Lung (tissue), 12 donors: ENCODE measurements around the gene ARID1B. TPM values are rescaled to one million over a fixed set of nuclear protein-coding genes. Genes with fewer than 3 reads are reported as not detected.

Experiments used
- ATAC-seq: fragments of 200-7000 bp; cut with Tn5 transposase; one replicate; pipeline ENCODE4 v1.9.1; 2020; ENCODE audit warnings: moderate number of reproducible peaks; ENCODE audit not compliant: insufficient read depth, low FRiP score
- DNase-seq, 3 donors: peaks; one replicate each; pipeline ENCODE4 v3.0.0-alpha.2; 2013 to 2017
- H3K27ac ChIP-seq, 2 donors: one replicate each; pipeline ENCODE4 v1.5.1; 2013; ENCODE audit warnings: mild to moderate bottlenecking in 2 of 2, moderate library complexity in 2 of 2, control low read depth in 1 of 2, inconsistent platforms in 1 of 2, low read depth in 1 of 2, low read length in 1 of 2
- H3K27me3 ChIP-seq, 3 donors: one replicate each; pipeline ENCODE4 v1.5.1; 2013; ENCODE audit warnings: low read length in 2 of 3; ENCODE audit not compliant: control insufficient read depth in 3 of 3, insufficient read depth in 3 of 3
- H3K36me3 ChIP-seq, 4 donors: one replicate each; pipeline ENCODE4 v1.5.1; 2013; ENCODE audit warnings: low read length in 4 of 4, mild to moderate bottlenecking in 1 of 4, moderate library complexity in 1 of 4; ENCODE audit not compliant: control insufficient read depth in 4 of 4, insufficient read depth in 4 of 4
- H3K4me1 ChIP-seq, 5 donors: one replicate each; pipeline ENCODE4 v1.5.1; 2013; ENCODE audit warnings: low read length in 5 of 5, mild to moderate bottlenecking in 2 of 5, moderate library complexity in 1 of 5; ENCODE audit not compliant: control insufficient read depth in 5 of 5, insufficient read depth in 5 of 5
- H3K4me3 ChIP-seq: one replicate; pipeline ENCODE4 v1.5.1; 2013; ENCODE audit warnings: mild to moderate bottlenecking, control low read depth, moderate library complexity
- H3K9ac ChIP-seq, 2 donors: one replicate each; pipeline ENCODE4 v1.5.1; 2013; ENCODE audit warnings: low read length in 2 of 2, control low read depth in 1 of 2; ENCODE audit not compliant: insufficient read depth in 1 of 2
- H3K9me3 ChIP-seq, 4 donors: one replicate each; pipeline ENCODE4 v1.5.1; 2013; ENCODE audit warnings: low read length in 3 of 4, mild to moderate bottlenecking in 1 of 4, moderate library complexity in 1 of 4; ENCODE audit not compliant: control insufficient read depth in 4 of 4, insufficient read depth in 3 of 4
- WGBS, 2 donors: extraction: QIAGEN DNeasy Blood & Tissue Kit; methylation state at CpG; one replicate each; pipeline ENCODE4 v1.1.7; 2013; 5-methylcytosine and 5-hydroxymethylcytosine counted together
- polyA plus RNA-seq, 2 donors: library from polyadenylated mRNA; stranded (reverse); fragments of 200-250 nt; gene quantifications; one replicate each; pipeline ENCODE4 v1.2.1, GENCODE V29; 2013
- total RNA-seq, 2 donors: library from RNA; depleted of rRNA in 1 of 2; stranded (reverse); fragments of >200 nt in 1 of 2; gene quantifications; one replicate each; pipeline ENCODE4 v1.2.1, GENCODE V29; 2014 to 2021
- TF ChIP-seq, protein P1 (sequence below): IDR thresholded peaks from 2 replicates; pipeline ENCODE4 v1.5.1; 2012; ENCODE audit warnings: mild to moderate bottlenecking; ENCODE audit errors: control extremely low read depth, extremely low read depth
- donor health status: control.
- donor health status: control.
- donor health status: Bipolar disorder and iron deficiency.
- donor health status: healthy.
- donor health status: DM: yes; HTN: yes; CAD: no.

ARID1B gene
- total and polyA plus RNA-seq, 4 donors, result 10.5 to 239 (median 50.9) TPM

DNA sequence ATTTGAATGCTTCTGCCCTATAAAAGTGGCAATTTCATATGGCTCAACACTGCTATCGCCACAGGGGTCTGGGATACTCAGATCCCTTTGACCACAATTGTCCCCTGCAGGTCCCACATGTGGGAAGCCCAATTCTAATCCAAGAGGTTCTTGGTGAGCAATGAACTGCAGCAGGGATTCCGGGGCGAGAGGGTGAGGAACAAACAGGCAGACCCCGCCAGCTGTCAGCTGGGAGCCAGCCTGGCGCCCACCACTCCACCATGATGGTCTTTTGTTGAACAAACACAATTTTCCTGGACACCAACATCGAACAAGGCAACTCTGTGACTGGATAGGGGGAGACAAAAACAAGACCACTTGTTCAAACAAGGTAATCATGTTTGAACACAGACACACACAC lies 465.6 kb downstream of the ARID1B start:
- WGBS, 2 donors, result 94 to 95% methylated on average over 6 of the region's 6 CpGs
- H3K9ac ChIP-seq, result no peak overlapping the region
- no peaks in the 10 kb centered on the region for H3K36me3 ChIP-seq
- ATAC-seq, result no peak
- H3K9me3 ChIP-seq, result peaks cover 0 to 5% (median 2%) of the 10 kb centered on the region in 4 donors
- no peak overlapping the region for H3K27ac ChIP-seq
- H3K4me1 ChIP-seq, result peaks cover 0 to 6% (median 0%) of the 10 kb centered on the region in 5 donors
- peaks cover 0 to 8% (median 0%) of the 10 kb centered on the region in 3 donors for H3K27me3 ChIP-seq
- TF ChIP-seq, protein P1, sequence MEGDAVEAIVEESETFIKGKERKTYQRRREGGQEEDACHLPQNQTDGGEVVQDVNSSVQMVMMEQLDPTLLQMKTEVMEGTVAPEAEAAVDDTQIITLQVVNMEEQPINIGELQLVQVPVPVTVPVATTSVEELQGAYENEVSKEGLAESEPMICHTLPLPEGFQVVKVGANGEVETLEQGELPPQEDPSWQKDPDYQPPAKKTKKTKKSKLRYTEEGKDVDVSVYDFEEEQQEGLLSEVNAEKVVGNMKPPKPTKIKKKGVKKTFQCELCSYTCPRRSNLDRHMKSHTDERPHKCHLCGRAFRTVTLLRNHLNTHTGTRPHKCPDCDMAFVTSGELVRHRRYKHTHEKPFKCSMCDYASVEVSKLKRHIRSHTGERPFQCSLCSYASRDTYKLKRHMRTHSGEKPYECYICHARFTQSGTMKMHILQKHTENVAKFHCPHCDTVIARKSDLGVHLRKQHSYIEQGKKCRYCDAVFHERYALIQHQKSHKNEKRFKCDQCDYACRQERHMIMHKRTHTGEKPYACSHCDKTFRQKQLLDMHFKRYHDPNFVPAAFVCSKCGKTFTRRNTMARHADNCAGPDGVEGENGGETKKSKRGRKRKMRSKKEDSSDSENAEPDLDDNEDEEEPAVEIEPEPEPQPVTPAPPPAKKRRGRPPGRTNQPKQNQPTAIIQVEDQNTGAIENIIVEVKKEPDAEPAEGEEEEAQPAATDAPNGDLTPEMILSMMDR, result no peak
- no peak for DNase-seq
- no peak overlapping the region for H3K4me3 ChIP-seq

DNA sequence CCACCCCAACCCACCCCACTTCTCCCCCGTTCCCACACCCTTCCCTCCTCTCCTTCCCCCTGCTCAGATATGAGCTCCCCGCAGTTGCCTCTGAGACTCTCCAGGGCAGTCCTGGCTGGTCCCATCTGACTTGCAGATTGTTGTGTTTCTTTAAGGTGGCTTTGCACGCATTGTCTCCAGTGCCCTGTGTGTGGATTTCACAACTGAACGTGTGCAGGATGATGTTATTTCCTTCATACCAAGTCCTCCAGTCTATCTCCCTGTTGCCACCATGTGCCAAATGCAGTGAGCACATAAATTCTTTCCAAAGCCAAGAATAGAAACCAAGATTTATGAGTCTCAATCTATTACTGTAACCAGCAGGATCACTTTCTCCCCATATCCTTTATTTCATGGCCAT lies 467.0 kb downstream of the ARID1B start:
- Histone ChIP-seq H3K27ac (peak overlapping the region in 1 of 2 donors; percentile 17), H3K36me3 (no peaks in the 10 kb centered on the region)

DNA sequence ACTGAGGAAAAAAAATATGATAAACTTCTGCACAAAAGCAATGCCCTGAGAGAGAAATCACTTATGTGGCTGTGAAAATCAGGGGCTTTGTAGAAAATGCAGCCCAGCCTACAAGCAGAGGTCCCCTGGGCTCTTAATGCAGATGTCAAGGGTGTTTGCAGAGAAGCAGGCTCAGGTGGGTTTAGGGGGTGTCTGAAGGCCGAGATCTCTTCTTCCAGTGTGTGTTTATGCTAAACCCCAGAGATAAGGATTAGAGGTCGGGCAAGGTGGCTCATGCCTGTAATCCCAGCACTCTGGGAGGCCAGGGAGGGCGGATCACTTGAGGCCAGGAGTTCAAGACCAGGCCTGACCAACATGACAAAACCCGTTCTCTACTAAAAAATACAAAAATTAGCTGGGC lies 467.6 kb downstream of the ARID1B start:
- H3K4me1 ChIP-seq, result peaks cover 0 to 6% (median 0%) of the 10 kb centered on the region in 5 donors
- H3K36me3 ChIP-seq, result no peaks in the 10 kb centered on the region
- peaks cover 0 to 5% (median 2%) of the 10 kb centered on the region in 4 donors for H3K9me3 ChIP-seq
- TF ChIP-seq, protein P1, result no peak
- H3K27ac ChIP-seq, result no peak overlapping the region
- no peak overlapping the region for H3K4me3 ChIP-seq
- H3K27me3 ChIP-seq, result no peaks in the 10 kb centered on the region
- DNase-seq (no peak), ATAC-seq (no peak)
- no peak overlapping the region for H3K9ac ChIP-seq
- 80 to 85% methylated on average over 4 of the region's 4 CpGs for WGBS, 2 donors

More for the DNA sequence above, 467.0 kb downstream of the ARID1B start:
- Histone ChIP-seq H3K4me1 (peaks cover 0 to 6% (median 0%) of the 10 kb centered on the region in 5 donors), H3K9me3 (peaks cover 0 to 5% (median 2%) of the 10 kb centered on the region in 4 donors), H3K9ac (no peak overlapping the region), H3K27me3 (no peaks in the 10 kb centered on the region), H3K4me3 (no peak overlapping the region)
- WGBS, 2 donors, result 31 to 51% methylated on average over 4 of the region's 4 CpGs
- TF ChIP-seq, protein P1, result no peak
- ATAC-seq, result no peak
- DNase-seq, result no peak

DNA sequence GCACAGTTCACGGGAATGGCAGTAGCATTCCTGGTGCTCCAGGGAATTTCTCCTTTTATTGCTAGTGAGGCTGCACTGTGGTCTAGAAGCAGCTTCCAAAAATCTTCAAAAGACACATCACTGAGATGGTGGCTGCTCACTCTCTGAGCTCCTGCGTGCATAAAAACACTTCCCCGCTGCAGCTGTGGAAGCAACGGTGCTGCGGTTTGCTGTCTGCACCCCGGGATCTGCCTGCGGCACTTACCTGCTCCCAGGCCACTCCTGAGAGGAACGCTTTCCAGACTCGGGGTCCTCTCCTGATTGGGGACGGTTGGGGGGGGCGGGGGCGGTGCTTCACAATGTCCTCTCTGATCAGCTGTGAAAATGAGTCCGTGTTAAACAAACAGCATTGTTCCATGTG lies 468.3 kb downstream of the ARID1B start:
- H3K4me3 ChIP-seq, result no peak overlapping the region
- no peak overlapping the region for H3K9ac ChIP-seq
- 78 to 80% methylated on average over 13 of the region's 13 CpGs for WGBS, 2 donors
- ATAC-seq, result no peak
- no peaks in the 10 kb centered on the region for H3K4me1 ChIP-seq
- H3K36me3 ChIP-seq, result no peaks in the 10 kb centered on the region
- H3K27me3 ChIP-seq, result no peaks in the 10 kb centered on the region
- no peak for DNase-seq
- peak overlapping the region in 1 of 2 donors; percentile 31 for H3K27ac ChIP-seq
- peaks cover 0 to 5% (median 2%) of the 10 kb centered on the region in 4 donors for H3K9me3 ChIP-seq
- TF ChIP-seq, protein P1, result no peak
